Stimulated activated CD4-positive, alpha-beta T cell treated with anti-CD3 and anti-CD28 coated beads, Interleukin-12 subunit alpha, Interleukin-12 subunit beta, amount 100 ng/mL, for 48 hours (primary cell): ENCODE results near the gene HAVCR2.
"Not testable (repeated sequence)": the region's sequence is repeated elsewhere in the genome, so short reads cannot be mapped to it uniquely, and the experiment has no call there.

Experiments
- DNase-seq, 3 donors: peaks; one replicate each; pipeline ENCODE4 v3.0.0-alpha.2; 2020; ENCODE audit warnings: low read depth in 2 of 3, low spot score in 1 of 3

Gene HAVCR2

GRCh38 chr5:157047016-157047415, 61.8 kb downstream of the HAVCR2 start:
- not testable (repeated sequence) for DNase-seq

- DNase-seq, result no peak
Observed at GRCh38 chr5:157046041-157046440, 62.8 kb downstream of the HAVCR2 start.

GRCh38 chr5:157045601-157046000, 63.2 kb downstream of the HAVCR2 start:
- DNase-seq, result no peak

GRCh38 chr5:157038568-157039187, 70.2 kb downstream of the HAVCR2 start:
- DNase-seq, result no peak
